Spleen (tissue), 11 donors: ENCODE data around the gene SLC29A1. TPM values are rescaled to one million over a fixed set of nuclear protein-coding genes. Genes with fewer than 3 reads are reported as not detected.

Experiments
- DNase-seq: peaks from one replicate; pipeline ENCODE4 v3.0.0-alpha.2; 2020
- H3K27ac ChIP-seq, 8 donors: fragments of 200-600 bp; sonication (generic) in 7 of 8; 1 replicate in 4 of 8; 2 replicates in 4 of 8; pipeline versions ENCODE4 v1.5.0 to v1.8.0; 2016 to 2021; ENCODE audit warnings: inconsistent platforms in 4 of 8, mild to moderate bottlenecking in 4 of 8, moderate library complexity in 1 of 8
- H3K27me3 ChIP-seq, 7 donors: fragments of 200-600 bp; sonication (generic) in 6 of 7; replicated peaks in 1 of 7; 1 replicate in 4 of 7; 2 replicates in 3 of 7; pipeline versions ENCODE4 v1.5.0 to v1.8.0; 2016 to 2021; ENCODE audit warnings: inconsistent platforms in 3 of 7, mild to moderate bottlenecking in 1 of 7
- H3K36me3 ChIP-seq, 6 donors: fragments of 200-600 bp; sonication (generic) in 5 of 6; 1 replicate in 4 of 6; 2 replicates in 2 of 6; pipeline versions ENCODE4 v1.5.0 to v1.8.0; 2016 to 2021; ENCODE audit warnings: inconsistent platforms in 2 of 6
- H3K4me1 ChIP-seq, 6 donors: fragments of 200-600 bp; sonication (generic) in 5 of 6; 1 replicate in 3 of 6; 2 replicates in 3 of 6; pipeline versions ENCODE4 v1.5.0 to v1.8.0; 2016 to 2021; ENCODE audit warnings: inconsistent platforms in 3 of 6
- H3K4me3 ChIP-seq, 8 donors: fragments of 200-600 bp; sonication (generic) in 7 of 8; 1 replicate in 4 of 8; 2 replicates in 4 of 8; pipeline versions ENCODE4 v1.5.0 to v1.8.0; 2016 to 2021; ENCODE audit warnings: inconsistent platforms in 4 of 8, mild to moderate bottlenecking in 4 of 8, moderate library complexity in 2 of 8
- H3K9me3 ChIP-seq, 8 donors: fragments of 200-600 bp; sonication (generic) in 7 of 8; 1 replicate in 4 of 8; 2 replicates in 4 of 8; pipeline versions ENCODE4 v1.5.0 to v1.8.0; 2016 to 2021; ENCODE audit warnings: inconsistent platforms in 4 of 8
- CTCF ChIP-seq, 11 experiments: fragments of 200-600 bp in 7 of 11; fragments of 450-650 bp in 4 of 11; sonication (generic) in 4 of 11; IDR thresholded peaks in 8 of 11; conservative IDR thresholded peaks in 3 of 11; 1 replicate in 7 of 11; 2 replicates in 4 of 11; pipeline versions ENCODE4 v1.4.0 to v1.8.0; 2016 to 2021; ENCODE audit warnings: antibody characterized with exemption in 11 of 11, inconsistent platforms in 4 of 11, mild to moderate bottlenecking in 1 of 11
- POLR2A ChIP-seq, 3 donors: fragments of 450-650 bp; IDR thresholded peaks; one replicate each; pipeline ENCODE4 v1.5.1; 2017; ENCODE audit warnings: antibody characterized with exemption in 3 of 3, mild to moderate bottlenecking in 1 of 3
- POLR2AphosphoS5 ChIP-seq, 3 donors: sonication (generic); formaldehyde crosslinking; IDR thresholded peaks; one replicate each; pipeline ENCODE4 v1.5.1; 2017; ENCODE audit warnings: antibody characterized with exemption in 3 of 3
- WGBS, 5 donors: extraction: QIAGEN DNeasy Blood & Tissue Kit in 3 of 5; methylation state at CpG; one replicate each; pipeline versions ENCODE4 v1.1.5 to v1.1.7; 2013 to 2018; 5-methylcytosine and 5-hydroxymethylcytosine counted together
- intact Hi-C: fragments of 100-400 bp; cut with DNase I; formaldehyde crosslinking; loops from one replicate; pipeline ENCODE4 v1.15.0; 2023; ENCODE audit warnings: low total_unique reads
- polyA plus RNA-seq, 3 donors: library from polyadenylated mRNA; stranded (reverse); fragments of 200-250 nt; gene quantifications; one replicate each; pipeline ENCODE4 v1.2.1, GENCODE V29; 2013
- total RNA-seq, 7 donors: library from RNA; depleted of rRNA in 3 of 7; stranded (reverse); fragments of >200 nt in 3 of 7; fragmentation: NEBNext Ultra II Directional in 4 of 7; extraction: Animal tissue kit (Norgen Biotek cat#: 25700) in 4 of 7; gene quantifications; one replicate each; pipeline versions ENCODE4 v1.1.0 to v1.2.1, GENCODE V29; 2016 to 2021
- donor health status: healthy with polysubstance abuse.
- donor health status: DM: no; HTN: no; CAD: no; lungs with moderate emphysema.
- donor health status: DM: no; HTN: no; CAD: no.
- donor health status: Bipolar disorder and iron deficiency.
- donor health status: healthy.
- donor health status: DM: no; HTN: no; CAD: no.
- donor health status: DM: yes; HTN: yes; CAD: no.

SLC29A1 gene
- total and polyA plus RNA-seq, 10 donors: 8.5 to 49.4 (median 30.4) TPM

GRCh38 chr6:44177691-44178423 is 45.5 kb upstream of the SLC29A1 start:
- DNase-seq: no peak
- Histone ChIP-seq H3K27me3 (peaks cover 0 to 5% (median 0%) of the 10 kb centered on the region in 7 donors), H3K4me3 (no peak overlapping the region), H3K27ac (no peak overlapping the region), H3K9me3 (no peaks in the 10 kb centered on the region), H3K36me3 (no peaks in the 10 kb centered on the region), H3K4me1 (peaks cover 3 to 30% (median 13%) of the 10 kb centered on the region in 6 donors)
- intact Hi-C loops: loop anchor here (10.0 kb wide), 1 partner anchor 57 kb away; no protein-coding TSS in a partner anchor
- 90 to 95% (median 93%) methylated on average over 13 of the region's 13 CpGs for WGBS, 5 donors
- no peak for TF ChIP-seq POLR2A (IDR thresholded peaks at IDR 0.05)
- no peak for TF ChIP-seq CTCF (IDR thresholded peaks at IDR 0.05 in 8 of 11, conservative IDR thresholded peaks at IDR 0.05 in 3 of 11)
- no peak for TF ChIP-seq POLR2AphosphoS5 (IDR thresholded peaks at IDR 0.05)

GRCh38 chr6:44178424-44179071 is 44.8 kb upstream of the SLC29A1 start:
- no peaks in the 10 kb centered on the region for H3K9me3 ChIP-seq
- intact Hi-C loops: loop anchor here (10.0 kb wide), 1 partner anchor 56 kb away; no protein-coding TSS in a partner anchor
- 85 to 93% (median 90%) methylated on average over 8 to 9 of the region's 9 CpGs for WGBS, 5 donors
- H3K4me1 ChIP-seq: peaks cover 3 to 30% (median 12%) of the 10 kb centered on the region in 6 donors
- no peak for DNase-seq
- H3K27me3 ChIP-seq: peaks cover 0 to 8% (median 0%) of the 10 kb centered on the region in 7 donors
- TF ChIP-seq POLR2A (IDR thresholded peaks at IDR 0.05): no peak
- TF ChIP-seq POLR2AphosphoS5 (IDR thresholded peaks at IDR 0.05): no peak
- no peak for TF ChIP-seq CTCF (IDR thresholded peaks at IDR 0.05 in 8 of 11, conservative IDR thresholded peaks at IDR 0.05 in 3 of 11)
- no peak overlapping the region for H3K4me3 ChIP-seq
- no peak overlapping the region for H3K27ac ChIP-seq
- no peaks in the 10 kb centered on the region for H3K36me3 ChIP-seq

GRCh38 chr6:44179072-44179536 is 44.3 kb upstream of the SLC29A1 start:
- TF ChIP-seq POLR2AphosphoS5 (IDR thresholded peaks at IDR 0.05) (no peak), POLR2A (IDR thresholded peaks at IDR 0.05) (no peak), CTCF (IDR thresholded peaks at IDR 0.05 in 8 of 11, conservative IDR thresholded peaks at IDR 0.05 in 3 of 11) (no peak)
- 58 to 71% (median 60%) methylated on average over 4 of the region's 4 CpGs for WGBS, 5 donors
- no peak for DNase-seq
- intact Hi-C loops: loop anchor here (10.0 kb wide), 1 partner anchor 56 kb away; no protein-coding TSS in a partner anchor
- no peak overlapping the region for H3K4me3 ChIP-seq
- peaks cover 0 to 14% (median 0%) of the 10 kb centered on the region in 7 donors for H3K27me3 ChIP-seq
- no peaks in the 10 kb centered on the region for H3K36me3 ChIP-seq
- H3K27ac ChIP-seq: peak overlapping the region in 1 of 8 donors; percentile 14
- no peaks in the 10 kb centered on the region for H3K9me3 ChIP-seq
- peaks cover 3 to 30% (median 12%) of the 10 kb centered on the region in 6 donors for H3K4me1 ChIP-seq

GRCh38 chr6:44179648-44180047 is 43.7 kb upstream of the SLC29A1 start:
- H3K27me3 ChIP-seq: peaks cover 0 to 17% (median 0%) of the 10 kb centered on the region in 7 donors
- no peak for TF ChIP-seq POLR2AphosphoS5 (IDR thresholded peaks at IDR 0.05)
- no peak for TF ChIP-seq CTCF (IDR thresholded peaks at IDR 0.05 in 8 of 11, conservative IDR thresholded peaks at IDR 0.05 in 3 of 11)
- no peak for TF ChIP-seq POLR2A (IDR thresholded peaks at IDR 0.05)
- intact Hi-C loops: loop anchor here (10.0 kb wide), 1 partner anchor 55 kb away; no protein-coding TSS in a partner anchor
- DNase-seq: peak; percentile 59
- peak overlapping the region in 1 of 8 donors; percentile 14 for H3K27ac ChIP-seq
- H3K4me1 ChIP-seq: peaks cover 3 to 30% (median 12%) of the 10 kb centered on the region in 6 donors
- H3K9me3 ChIP-seq: no peaks in the 10 kb centered on the region
- H3K36me3 ChIP-seq: no peaks in the 10 kb centered on the region
- WGBS, 5 donors: 88 to 94% (median 93%) methylated on average over 7 of the region's 7 CpGs
- H3K4me3 ChIP-seq: no peak overlapping the region
